ENCODE measurements around the gene MTG2. TPM values are rescaled to one million over a fixed set of nuclear protein-coding genes. Genes with fewer than 3 reads are reported as not detected.

Gene MTG2
- total and polyA plus RNA-seq, 2 of the 13 experiments (the other 11 are each of a cell fraction or from before 2014, with no cell fraction given): 20.4 to 37.8 TPM

- no peak for TF ChIP-seq ZNF136 (CRISPR knock-in tag; IDR thresholded peaks at IDR 0.05; ENCODE audit: low read depth)
- TF ChIP-seq ZNF569 (CRISPR knock-in tag; IDR thresholded peaks at IDR 0.05; ENCODE audit: borderline replicate concordance): no peak
- TF ChIP-seq ZNF264 (CRISPR knock-in tag; IDR thresholded peaks at IDR 0.05): no peak
- peak; percentile 52; the same call in 1 of the 2 replicates for TF ChIP-seq DMAP1 (CRISPR knock-in tag; IDR thresholded peaks at IDR 0.05)
- 0 out of 2 replicates have a peak, but pooled peaks have one; percentile 24 for TF ChIP-seq ZMAT3 (CRISPR knock-in tag; conservative IDR thresholded peaks at IDR 0.05)
- TF ChIP-seq SP140L (CRISPR knock-in tag; IDR thresholded peaks at IDR 0.05; ENCODE audit: borderline replicate concordance): no peak
- TF ChIP-seq ZNF414 (CRISPR knock-in tag; IDR thresholded peaks at IDR 0.05): peak; percentile 39; the same call in 1 of the 2 replicates
- peak; percentile 48; the same call in 1 of the 2 replicates for TF ChIP-seq ARNT2 (CRISPR knock-in tag; IDR thresholded peaks at IDR 0.05; ENCODE audit: low read depth)
- no peak for TF ChIP-seq U2AF2 (IDR thresholded peaks at IDR 0.05; ENCODE audit: low read depth, low read length)
- no peak for TF ChIP-seq TRIM24 (CRISPR knock-in tag; IDR thresholded peaks at IDR 0.05)
- TF ChIP-seq TGIF2 (CRISPR knock-in tag; IDR thresholded peaks at IDR 0.05): peak; percentile 34; the same call in 1 of the 2 replicates
- 0 out of 2 replicates have a peak, but pooled peaks have one; percentile 46 for TF ChIP-seq ZNF776 (CRISPR knock-in tag; IDR thresholded peaks at IDR 0.05)
- no peak for TF ChIP-seq HMG20B (CRISPR knock-in tag; conservative IDR thresholded peaks at IDR 0.05)
- TF ChIP-seq ZNF850 (CRISPR knock-in tag; conservative IDR thresholded peaks at IDR 0.05): 0 out of 2 replicates have a peak, but pooled peaks have one; percentile 88
- TF ChIP-seq EHMT2 (IDR thresholded peaks at IDR 0.05; ENCODE audit: borderline replicate concordance, low read depth, low read length): no peak
- no peak for TF ChIP-seq HNRNPK (IDR thresholded peaks at IDR 0.05; ENCODE audit: low read depth, low read length, poor library complexity, severe bottlenecking)
- TF ChIP-seq, protein P1, sequence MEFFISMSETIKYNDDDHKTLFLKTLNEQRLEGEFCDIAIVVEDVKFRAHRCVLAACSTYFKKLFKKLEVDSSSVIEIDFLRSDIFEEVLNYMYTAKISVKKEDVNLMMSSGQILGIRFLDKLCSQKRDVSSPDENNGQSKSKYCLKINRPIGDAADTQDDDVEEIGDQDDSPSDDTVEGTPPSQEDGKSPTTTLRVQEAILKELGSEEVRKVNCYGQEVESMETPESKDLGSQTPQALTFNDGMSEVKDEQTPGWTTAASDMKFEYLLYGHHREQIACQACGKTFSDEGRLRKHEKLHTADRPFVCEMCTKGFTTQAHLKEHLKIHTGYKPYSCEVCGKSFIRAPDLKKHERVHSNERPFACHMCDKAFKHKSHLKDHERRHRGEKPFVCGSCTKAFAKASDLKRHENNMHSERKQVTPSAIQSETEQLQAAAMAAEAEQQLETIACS (CRISPR knock-in tag; IDR thresholded peaks at IDR 0.05): no peak
Observed at GRCh38 chr20:62238569-62239277, 55.9 kb downstream of the MTG2 start (continued).

Data from HepG2 (cell line).